ENCODE data around the gene IWS1. TPM values are rescaled to one million over a fixed set of nuclear protein-coding genes. Genes with fewer than 3 reads are reported as not detected.

Gene IWS1
- total and polyA plus RNA-seq, 10 of the 15 experiments (the other 5 are each of a cell fraction or from before 2014, with no cell fraction given), result 21.9 to 68.9 (median 45.8) TPM

DNA sequence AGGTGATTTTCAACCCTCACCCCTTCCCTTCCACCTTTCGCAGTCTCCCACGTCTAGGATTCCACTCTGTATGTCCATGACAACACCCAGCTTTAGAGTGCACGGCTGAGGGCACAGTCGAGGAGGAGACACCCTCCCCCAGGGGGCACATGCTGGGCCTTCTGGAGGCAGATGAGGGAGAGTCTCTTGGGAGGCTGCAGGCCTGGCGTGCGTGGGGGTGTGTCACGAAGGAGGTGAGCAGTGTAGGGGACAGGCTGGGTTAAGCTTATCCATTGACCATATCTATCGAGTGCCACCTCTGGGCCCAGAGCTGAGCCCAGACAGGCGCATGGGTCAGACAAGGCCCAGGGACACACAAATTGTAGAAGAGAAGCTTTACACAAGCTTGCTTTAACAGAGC lies 89.2 kb downstream of the IWS1 start (continued):
- no peak for TF ChIP-seq IKZF1 (conservative IDR thresholded peaks at IDR 0.05)
- TF ChIP-seq IRF4 (IDR thresholded peaks at IDR 0.05; ENCODE audit: low read depth, low read length), result no peak
- TF ChIP-seq, protein P1, sequence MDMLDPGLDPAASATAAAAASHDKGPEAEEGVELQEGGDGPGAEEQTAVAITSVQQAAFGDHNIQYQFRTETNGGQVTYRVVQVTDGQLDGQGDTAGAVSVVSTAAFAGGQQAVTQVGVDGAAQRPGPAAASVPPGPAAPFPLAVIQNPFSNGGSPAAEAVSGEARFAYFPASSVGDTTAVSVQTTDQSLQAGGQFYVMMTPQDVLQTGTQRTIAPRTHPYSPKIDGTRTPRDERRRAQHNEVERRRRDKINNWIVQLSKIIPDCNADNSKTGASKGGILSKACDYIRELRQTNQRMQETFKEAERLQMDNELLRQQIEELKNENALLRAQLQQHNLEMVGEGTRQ (IDR thresholded peaks at IDR 0.05; ENCODE audit: borderline replicate concordance, low read depth, low read length), result no peak
- TF ChIP-seq, protein P2, sequence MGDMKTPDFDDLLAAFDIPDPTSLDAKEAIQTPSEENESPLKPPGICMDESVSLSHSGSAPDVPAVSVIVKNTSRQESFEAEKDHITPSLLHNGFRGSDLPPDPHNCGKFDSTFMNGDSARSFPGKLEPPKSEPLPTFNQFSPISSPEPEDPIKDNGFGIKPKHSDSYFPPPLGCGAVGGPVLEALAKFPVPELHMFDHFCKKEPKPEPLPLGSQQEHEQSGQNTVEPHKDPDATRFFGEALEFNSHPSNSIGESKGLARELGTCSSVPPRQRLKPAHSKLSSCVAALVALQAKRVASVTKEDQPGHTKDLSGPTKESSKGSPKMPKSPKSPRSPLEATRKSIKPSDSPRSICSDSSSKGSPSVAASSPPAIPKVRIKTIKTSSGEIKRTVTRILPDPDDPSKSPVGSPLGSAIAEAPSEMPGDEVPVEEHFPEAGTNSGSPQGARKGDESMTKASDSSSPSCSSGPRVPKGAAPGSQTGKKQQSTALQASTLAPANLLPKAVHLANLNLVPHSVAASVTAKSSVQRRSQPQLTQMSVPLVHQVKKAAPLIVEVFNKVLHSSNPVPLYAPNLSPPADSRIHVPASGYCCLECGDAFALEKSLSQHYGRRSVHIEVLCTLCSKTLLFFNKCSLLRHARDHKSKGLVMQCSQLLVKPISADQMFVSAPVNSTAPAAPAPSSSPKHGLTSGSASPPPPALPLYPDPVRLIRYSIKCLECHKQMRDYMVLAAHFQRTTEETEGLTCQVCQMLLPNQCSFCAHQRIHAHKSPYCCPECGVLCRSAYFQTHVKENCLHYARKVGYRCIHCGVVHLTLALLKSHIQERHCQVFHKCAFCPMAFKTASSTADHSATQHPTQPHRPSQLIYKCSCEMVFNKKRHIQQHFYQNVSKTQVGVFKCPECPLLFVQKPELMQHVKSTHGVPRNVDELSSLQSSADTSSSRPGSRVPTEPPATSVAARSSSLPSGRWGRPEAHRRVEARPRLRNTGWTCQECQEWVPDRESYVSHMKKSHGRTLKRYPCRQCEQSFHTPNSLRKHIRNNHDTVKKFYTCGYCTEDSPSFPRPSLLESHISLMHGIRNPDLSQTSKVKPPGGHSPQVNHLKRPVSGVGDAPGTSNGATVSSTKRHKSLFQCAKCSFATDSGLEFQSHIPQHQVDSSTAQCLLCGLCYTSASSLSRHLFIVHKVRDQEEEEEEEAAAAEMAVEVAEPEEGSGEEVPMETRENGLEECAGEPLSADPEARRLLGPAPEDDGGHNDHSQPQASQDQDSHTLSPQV (IDR thresholded peaks at IDR 0.05), result no peak
- TF ChIP-seq PAX8 (IDR thresholded peaks at IDR 0.05), result no peak
- TF ChIP-seq, protein P3, sequence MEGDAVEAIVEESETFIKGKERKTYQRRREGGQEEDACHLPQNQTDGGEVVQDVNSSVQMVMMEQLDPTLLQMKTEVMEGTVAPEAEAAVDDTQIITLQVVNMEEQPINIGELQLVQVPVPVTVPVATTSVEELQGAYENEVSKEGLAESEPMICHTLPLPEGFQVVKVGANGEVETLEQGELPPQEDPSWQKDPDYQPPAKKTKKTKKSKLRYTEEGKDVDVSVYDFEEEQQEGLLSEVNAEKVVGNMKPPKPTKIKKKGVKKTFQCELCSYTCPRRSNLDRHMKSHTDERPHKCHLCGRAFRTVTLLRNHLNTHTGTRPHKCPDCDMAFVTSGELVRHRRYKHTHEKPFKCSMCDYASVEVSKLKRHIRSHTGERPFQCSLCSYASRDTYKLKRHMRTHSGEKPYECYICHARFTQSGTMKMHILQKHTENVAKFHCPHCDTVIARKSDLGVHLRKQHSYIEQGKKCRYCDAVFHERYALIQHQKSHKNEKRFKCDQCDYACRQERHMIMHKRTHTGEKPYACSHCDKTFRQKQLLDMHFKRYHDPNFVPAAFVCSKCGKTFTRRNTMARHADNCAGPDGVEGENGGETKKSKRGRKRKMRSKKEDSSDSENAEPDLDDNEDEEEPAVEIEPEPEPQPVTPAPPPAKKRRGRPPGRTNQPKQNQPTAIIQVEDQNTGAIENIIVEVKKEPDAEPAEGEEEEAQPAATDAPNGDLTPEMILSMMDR (IDR thresholded peaks at IDR 0.05 in 2 of 3, conservative IDR thresholded peaks at IDR 0.05 in 1 of 3; ENCODE audit: control insufficient read depth in 2 of 3, extremely low read depth in 1 of 3, insufficient read depth in 1 of 3, low read depth in 3 of 3, low read length in 3 of 3), result no peak
- no peak for TF ChIP-seq ZNF24 (IDR thresholded peaks at IDR 0.05)
- no peak for TF ChIP-seq CREM (IDR thresholded peaks at IDR 0.05; ENCODE audit: low read depth)
- TF ChIP-seq, protein P4, sequence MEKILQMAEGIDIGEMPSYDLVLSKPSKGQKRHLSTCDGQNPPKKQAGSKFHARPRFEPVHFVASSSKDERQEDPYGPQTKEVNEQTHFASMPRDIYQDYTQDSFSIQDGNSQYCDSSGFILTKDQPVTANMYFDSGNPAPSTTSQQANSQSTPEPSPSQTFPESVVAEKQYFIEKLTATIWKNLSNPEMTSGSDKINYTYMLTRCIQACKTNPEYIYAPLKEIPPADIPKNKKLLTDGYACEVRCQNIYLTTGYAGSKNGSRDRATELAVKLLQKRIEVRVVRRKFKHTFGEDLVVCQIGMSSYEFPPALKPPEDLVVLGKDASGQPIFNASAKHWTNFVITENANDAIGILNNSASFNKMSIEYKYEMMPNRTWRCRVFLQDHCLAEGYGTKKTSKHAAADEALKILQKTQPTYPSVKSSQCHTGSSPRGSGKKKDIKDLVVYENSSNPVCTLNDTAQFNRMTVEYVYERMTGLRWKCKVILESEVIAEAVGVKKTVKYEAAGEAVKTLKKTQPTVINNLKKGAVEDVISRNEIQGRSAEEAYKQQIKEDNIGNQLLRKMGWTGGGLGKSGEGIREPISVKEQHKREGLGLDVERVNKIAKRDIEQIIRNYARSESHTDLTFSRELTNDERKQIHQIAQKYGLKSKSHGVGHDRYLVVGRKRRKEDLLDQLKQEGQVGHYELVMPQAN (conservative IDR thresholded peaks at IDR 0.05), result no peak
- no peak for TF ChIP-seq ZNF274 (IDR thresholded peaks at IDR 0.05; ENCODE audit: insufficient read depth, insufficient read length)
- TF ChIP-seq HDGF (IDR thresholded peaks at IDR 0.05), result no peak

All from GM12878 (cell line).